DND-41 (cell line): Measurements from ENCODE around the gene MTCH2.

Experiments used
- ATAC-seq: fragments of 200-7000 bp; cut with Tn5 transposase; 3 replicates; pipeline ENCODE4 v1.9.1; 2021; ENCODE audit warnings: low read depth; ENCODE audit not compliant: insufficient read depth
- DNase-seq: peaks from one replicate; pipeline ENCODE4 v3.0.0-alpha.2; 2020
- H2AFZ ChIP-seq: 2 replicates; pipeline ENCODE4 v1.6.0; 2012; ENCODE audit warnings: low read depth, low read length
- H3K27ac ChIP-seq: 2 replicates; pipeline ENCODE4 v1.5.1; 2012; ENCODE audit warnings: low read length, inconsistent platforms
- H3K27me3 ChIP-seq: fragments of 200-600 bp; sonication (generic); 2 replicates; pipeline ENCODE4 v1.6.0; 2012; ENCODE audit warnings: low read length, mild to moderate bottlenecking, inconsistent platforms; ENCODE audit not compliant: insufficient read depth, poor library complexity
- H3K36me3 ChIP-seq: 2 replicates; pipeline ENCODE4 v1.5.1; 2012; ENCODE audit warnings: low read length, inconsistent platforms; ENCODE audit not compliant: insufficient read depth
- H3K4me1 ChIP-seq: 2 replicates; pipeline ENCODE4 v1.5.1; 2012; ENCODE audit warnings: mild to moderate bottlenecking, low read length; ENCODE audit not compliant: insufficient read depth
- H3K4me2 ChIP-seq: 2 replicates; pipeline ENCODE4 v1.6.0; 2012; ENCODE audit warnings: mild to moderate bottlenecking, moderate library complexity, low read length, inconsistent platforms; ENCODE audit not compliant: insufficient read depth
- H3K4me3 ChIP-seq, 2 experiments: fragments of 200-600 bp in 1 of 2; shearing (Covaris generic) in 1 of 2; 2 replicates each; pipeline ENCODE4 v1.5.1; 2012 to 2016; ENCODE audit warnings: inconsistent platforms in 2 of 2, low read length in 2 of 2, mild to moderate bottlenecking in 2 of 2, low read depth in 1 of 2, moderate library complexity in 1 of 2
- H3K79me2 ChIP-seq: 2 replicates; pipeline ENCODE4 v1.6.0; 2012; ENCODE audit warnings: low read length, inconsistent platforms; ENCODE audit not compliant: insufficient read depth
- H3K9ac ChIP-seq: 2 replicates; pipeline ENCODE4 v1.6.0; 2012; ENCODE audit warnings: low read depth, mild to moderate bottlenecking, inconsistent platforms, low read length, moderate library complexity
- H3K9me3 ChIP-seq: 2 replicates; pipeline ENCODE4 v1.5.1; 2012; ENCODE audit warnings: low read length, moderate library complexity, mild to moderate bottlenecking, inconsistent platforms; ENCODE audit not compliant: insufficient read depth, severe bottlenecking
- H4K20me1 ChIP-seq: 2 replicates; pipeline ENCODE4 v1.6.0; 2012; ENCODE audit warnings: low read length; ENCODE audit not compliant: insufficient read depth
- EZH2 ChIP-seq: IDR thresholded peaks from 3 replicates; pipeline ENCODE4 v1.6.1; 2012; ENCODE audit warnings: borderline replicate concordance, low read depth, mild to moderate bottlenecking, moderate library complexity, low read length, inconsistent platforms; ENCODE audit not compliant: severe bottlenecking
- TF ChIP-seq, protein P1 (sequence below): IDR thresholded peaks from 2 replicates; pipeline ENCODE4 v1.5.1; 2012; ENCODE audit warnings: borderline replicate concordance, low read length, moderate library complexity, mild to moderate bottlenecking; ENCODE audit not compliant: poor library complexity, severe bottlenecking; ENCODE audit errors: extremely low read depth

The MTCH2 gene

GRCh38 chr11:47603295-47603694 lies 39.1 kb downstream of the MTCH2 start:
- Histone ChIP-seq H3K27me3 (no peaks in the 10 kb centered on the region), H3K36me3 (no peaks in the 10 kb centered on the region), H4K20me1 (no peaks in the 10 kb centered on the region), H3K4me2 (no peak overlapping the region), H3K9ac (no peak overlapping the region), H3K27ac (no peak overlapping the region), H2AFZ (no peak overlapping the region), H3K4me1 (no peaks in the 10 kb centered on the region), H3K9me3 (no peaks in the 10 kb centered on the region), H3K4me3 (no peak overlapping the region), H3K79me2 (no peaks in the 10 kb centered on the region)
- TF ChIP-seq, protein P1, sequence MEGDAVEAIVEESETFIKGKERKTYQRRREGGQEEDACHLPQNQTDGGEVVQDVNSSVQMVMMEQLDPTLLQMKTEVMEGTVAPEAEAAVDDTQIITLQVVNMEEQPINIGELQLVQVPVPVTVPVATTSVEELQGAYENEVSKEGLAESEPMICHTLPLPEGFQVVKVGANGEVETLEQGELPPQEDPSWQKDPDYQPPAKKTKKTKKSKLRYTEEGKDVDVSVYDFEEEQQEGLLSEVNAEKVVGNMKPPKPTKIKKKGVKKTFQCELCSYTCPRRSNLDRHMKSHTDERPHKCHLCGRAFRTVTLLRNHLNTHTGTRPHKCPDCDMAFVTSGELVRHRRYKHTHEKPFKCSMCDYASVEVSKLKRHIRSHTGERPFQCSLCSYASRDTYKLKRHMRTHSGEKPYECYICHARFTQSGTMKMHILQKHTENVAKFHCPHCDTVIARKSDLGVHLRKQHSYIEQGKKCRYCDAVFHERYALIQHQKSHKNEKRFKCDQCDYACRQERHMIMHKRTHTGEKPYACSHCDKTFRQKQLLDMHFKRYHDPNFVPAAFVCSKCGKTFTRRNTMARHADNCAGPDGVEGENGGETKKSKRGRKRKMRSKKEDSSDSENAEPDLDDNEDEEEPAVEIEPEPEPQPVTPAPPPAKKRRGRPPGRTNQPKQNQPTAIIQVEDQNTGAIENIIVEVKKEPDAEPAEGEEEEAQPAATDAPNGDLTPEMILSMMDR = no peak
- no peak for TF ChIP-seq EZH2
- ATAC-seq (no peak), DNase-seq (no peak)

- H3K27me3 ChIP-seq = no peaks in the 10 kb centered on the region
- no peaks in the 10 kb centered on the region for H3K4me1 ChIP-seq
- H3K9ac ChIP-seq = no peak overlapping the region
- no peaks in the 10 kb centered on the region for H3K9me3 ChIP-seq
- no peak overlapping the region for H3K27ac ChIP-seq
- H2AFZ ChIP-seq = no peak overlapping the region
- no peak overlapping the region for H3K4me3 ChIP-seq
- TF ChIP-seq EZH2 = no peak
- no peak for ATAC-seq
- H3K36me3 ChIP-seq = no peaks in the 10 kb centered on the region
- H3K79me2 ChIP-seq = no peaks in the 10 kb centered on the region
- no peak for DNase-seq
- H4K20me1 ChIP-seq = no peaks in the 10 kb centered on the region
- no peak overlapping the region for H3K4me2 ChIP-seq
Measured at GRCh38 chr11:47599902-47600301, 42.5 kb downstream of the MTCH2 start.

DNA sequence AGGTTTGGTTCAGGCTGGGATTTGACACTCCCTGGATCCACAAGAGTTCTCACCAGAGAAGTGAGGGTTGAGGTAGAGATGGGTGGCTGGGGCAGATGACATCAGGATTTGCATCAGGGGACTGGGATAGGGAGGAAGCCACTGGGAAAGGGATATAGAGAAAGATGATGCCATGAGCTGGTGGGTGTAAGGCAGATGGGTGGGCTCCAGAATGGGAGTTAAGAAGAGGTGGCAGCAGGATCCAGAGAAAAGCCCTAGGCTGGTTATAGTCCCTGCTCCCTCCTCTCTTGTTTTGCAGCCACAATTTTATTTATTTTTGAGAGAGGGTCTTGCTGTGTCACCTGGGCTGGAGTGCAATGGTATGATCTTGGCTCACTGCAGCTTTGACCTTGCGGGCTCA lies 46.4 kb downstream of the MTCH2 start:
- Histone ChIP-seq H3K9ac (no peak overlapping the region), H3K4me1 (no peaks in the 10 kb centered on the region), H4K20me1 (no peaks in the 10 kb centered on the region), H3K4me3 (no peak overlapping the region), H3K79me2 (no peaks in the 10 kb centered on the region), H3K4me2 (no peak overlapping the region), H3K36me3 (no peaks in the 10 kb centered on the region), H3K9me3 (no peaks in the 10 kb centered on the region), H3K27ac (no peak overlapping the region), H3K27me3 (no peaks in the 10 kb centered on the region), H2AFZ (no peak overlapping the region)
- DNase-seq (no peak), ATAC-seq (no peak)
- TF ChIP-seq, protein P1 = no peak
- TF ChIP-seq EZH2 = no peak

DNA sequence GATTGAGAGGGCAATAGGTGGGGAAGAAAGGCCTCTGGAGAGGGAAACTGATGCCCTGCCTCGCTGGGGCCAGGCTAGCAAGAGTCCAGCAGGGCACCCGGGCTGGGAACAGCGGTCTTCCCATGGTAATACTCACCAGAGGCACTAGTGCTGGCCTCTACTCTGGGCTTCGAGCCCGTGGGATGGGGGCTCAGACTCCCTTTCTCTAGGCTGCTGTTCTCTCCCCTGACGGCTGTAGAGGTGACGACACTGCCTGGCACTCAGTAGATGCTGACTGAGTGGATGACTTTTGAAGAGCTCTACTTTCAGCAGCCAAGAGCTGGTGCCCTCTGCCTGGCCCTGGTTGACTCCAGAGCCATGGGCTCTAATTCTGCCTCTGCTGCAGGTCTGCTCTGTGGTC lies 47.3 kb downstream of the MTCH2 start:
- H3K27ac ChIP-seq = no peak overlapping the region
- H3K9ac ChIP-seq = no peak overlapping the region
- H3K9me3 ChIP-seq = no peaks in the 10 kb centered on the region
- ATAC-seq (peak; percentile 37; the same call in 2 of the 3 replicates), DNase-seq (no peak)
- H4K20me1 ChIP-seq = no peaks in the 10 kb centered on the region
- no peaks in the 10 kb centered on the region for H3K27me3 ChIP-seq
- TF ChIP-seq, protein P1 = no peak
- TF ChIP-seq EZH2 = no peak
- H3K4me1 ChIP-seq = no peaks in the 10 kb centered on the region
- H3K79me2 ChIP-seq = no peaks in the 10 kb centered on the region
- no peaks in the 10 kb centered on the region for H3K36me3 ChIP-seq
- no peak overlapping the region for H2AFZ ChIP-seq
- H3K4me3 ChIP-seq = no peak overlapping the region
- H3K4me2 ChIP-seq = no peak overlapping the region
